Measurements from ENCODE around the gene CHD6. TPM values are rescaled to one million over a fixed set of nuclear protein-coding genes. Genes with fewer than 3 reads are reported as not detected.

Gene CHD6
- total and polyA plus RNA-seq, 2 of the 13 experiments (the other 11 are each of a cell fraction or from before 2014, with no cell fraction given) = 14.4 to 52.0 TPM

- DNase-seq (ENCODE audit: low spot score) = peak; percentile 16
- in situ Hi-C loops (cut with HindIII; ENCODE audit: extremely low pct_ligation_motif_present, low pct_unique_long_range_greater_than_20kb) (no loop called here), intact Hi-C loops (cut with micrococcal nuclease; ENCODE audit: unreplicated experiment) (loop anchor here (5.0 kb wide), 1 partner anchor 37 kb away; no protein-coding TSS in a partner anchor)
- no peak for ATAC-seq
- Histone ChIP-seq H3K4me2 (ENCODE audit: low read depth, low read length) (peak overlapping the region; percentile 51), H3K9ac (ENCODE audit: insufficient read depth, low read depth, low read length) (no peak overlapping the region), H3K4me1 (ENCODE audit: insufficient read depth, low read length) (peaks cover 65% of the 10 kb centered on the region), H3K36me3 (replicated peaks in 1 of 2; ENCODE audit: control insufficient read depth in 1 of 2, insufficient read depth in 2 of 2, low read length in 2 of 2) (peaks cover 7 to 37% of the 10 kb centered on the region in 2 experiments), H4K20me1 (ENCODE audit: insufficient read depth, low read length) (peaks cover 8% of the 10 kb centered on the region; the same call in 1 of the 2 replicates), H3K9me3 (ENCODE audit: low read length) (0 out of 2 replicates have a peak, but pooled peaks cover 5% of the 10 kb centered on the region), H2AFZ (ENCODE audit: low read length) (no peak overlapping the region), H3K27me3 (ENCODE audit: control insufficient read depth in 1 of 2, insufficient read depth in 2 of 2, low read length in 2 of 2) (no peaks in the 10 kb centered on the region), H3K4me3 (replicated peaks in 1 of 3; ENCODE audit: insufficient read depth in 1 of 3, low read depth in 2 of 3, low read length in 3 of 3) (no peak overlapping the region), H3K79me2 (ENCODE audit: insufficient read depth, low read length) (peaks cover 56% of the 10 kb centered on the region), H3K27ac (ENCODE audit: extremely low read length, insufficient read depth, low read length) (peak overlapping the region; percentile 22)
- POLR2A ChIA-PET = interaction anchor here (1.6 kb wide), 1 partner anchor 84 kb away, joined by 7 read pairs; the partner anchor contains the start of gene CHD6
- TF ChIP-seq ATF3 (CRISPR knock-in tag; IDR thresholded peaks at IDR 0.05) (no peak), MEIS2 (CRISPR knock-in tag; IDR thresholded peaks at IDR 0.05) (no peak), ZKSCAN8 (CRISPR knock-in tag; IDR thresholded peaks at IDR 0.05; ENCODE audit: borderline replicate concordance) (no peak), ZNF225 (CRISPR knock-in tag; IDR thresholded peaks at IDR 0.05) (no peak), DRAP1 (CRISPR knock-in tag; IDR thresholded peaks at IDR 0.05) (no peak), HNRNPL (IDR thresholded peaks at IDR 0.05; ENCODE audit: low read depth, low read length) (0 out of 2 replicates have a peak, but pooled peaks have one; percentile 29), ZNF558 (CRISPR knock-in tag; IDR thresholded peaks at IDR 0.05; ENCODE audit: borderline replicate concordance) (0 out of 2 replicates have a peak, but pooled peaks have one; percentile 24), ZMAT3 (CRISPR knock-in tag; conservative IDR thresholded peaks at IDR 0.05) (no peak)
- CTCF ChIA-PET (ENCODE audit: low intra/inter-chr PET ratio, low total read pairs) = no interaction called here
- no TSS peak for BruUV-seq (replicated peaks)
- FAIRE-seq = no peak
Measured at GRCh38 chr20:41534170-41534569, 84.0 kb downstream of the CHD6 start.

Data from HepG2 (cell line).